Activated CD4-positive, CD25-positive, alpha-beta regulatory T cell treated with anti-CD3 and anti-CD28 coated beads, Interleukin-2, amount 50 U/mL, for 72 hours (primary cell): ENCODE data around the gene OTOP3.

Experiments used
- DNase-seq: peaks from one replicate; pipeline ENCODE4 v3.0.0; 2021

OTOP3 gene

GRCh38 chr17:74943808-74944522, 8.3 kb downstream of the OTOP3 start:
- no peak for DNase-seq

GRCh38 chr17:74945543-74945942, 9.8 kb downstream of the OTOP3 start:
- no peak for DNase-seq

- DNase-seq, result no peak
Observed at GRCh38 chr17:74946641-74947040, 10.9 kb downstream of the OTOP3 start.

- no peak for DNase-seq
Observed at GRCh38 chr17:74947041-74947754, 11.5 kb downstream of the OTOP3 start.

GRCh38 chr17:74949455-74950115, 13.9 kb downstream of the OTOP3 start:
- no peak for DNase-seq

GRCh38 chr17:74950207-74950606, 14.5 kb downstream of the OTOP3 start:
- DNase-seq, result no peak

GRCh38 chr17:74951065-74951464, 15.4 kb downstream of the OTOP3 start:
- no peak for DNase-seq

GRCh38 chr17:74951680-74952421, 16.2 kb downstream of the OTOP3 start:
- no peak for DNase-seq

- no peak for DNase-seq
Observed at GRCh38 chr17:74952431-74953133, 16.9 kb downstream of the OTOP3 start.

- no peak for DNase-seq
Observed at GRCh38 chr17:74953134-74953687, 17.5 kb downstream of the OTOP3 start.

- no peak for DNase-seq
Observed at GRCh38 chr17:74954115-74954514, 18.4 kb downstream of the OTOP3 start.

- no peak for DNase-seq
Observed at GRCh38 chr17:74954665-74955421, 19.1 kb downstream of the OTOP3 start.

GRCh38 chr17:74956093-74956492, 20.4 kb downstream of the OTOP3 start:
- DNase-seq, result no peak

GRCh38 chr17:74957935-74958740, 22.4 kb downstream of the OTOP3 start:
- DNase-seq, result peak; percentile 89

- DNase-seq, result no peak
Observed at GRCh38 chr17:74959826-74960515, 24.3 kb downstream of the OTOP3 start.

GRCh38 chr17:74960570-74961342, 25.1 kb downstream of the OTOP3 start:
- no peak for DNase-seq

GRCh38 chr17:74961657-74962350, 26.1 kb downstream of the OTOP3 start:
- peak; percentile 90 for DNase-seq

- no peak for DNase-seq
Observed at GRCh38 chr17:74962622-74963394, 27.1 kb downstream of the OTOP3 start.
